ENCODE data around the gene MRPS6.

Gene MRPS6

DNA sequence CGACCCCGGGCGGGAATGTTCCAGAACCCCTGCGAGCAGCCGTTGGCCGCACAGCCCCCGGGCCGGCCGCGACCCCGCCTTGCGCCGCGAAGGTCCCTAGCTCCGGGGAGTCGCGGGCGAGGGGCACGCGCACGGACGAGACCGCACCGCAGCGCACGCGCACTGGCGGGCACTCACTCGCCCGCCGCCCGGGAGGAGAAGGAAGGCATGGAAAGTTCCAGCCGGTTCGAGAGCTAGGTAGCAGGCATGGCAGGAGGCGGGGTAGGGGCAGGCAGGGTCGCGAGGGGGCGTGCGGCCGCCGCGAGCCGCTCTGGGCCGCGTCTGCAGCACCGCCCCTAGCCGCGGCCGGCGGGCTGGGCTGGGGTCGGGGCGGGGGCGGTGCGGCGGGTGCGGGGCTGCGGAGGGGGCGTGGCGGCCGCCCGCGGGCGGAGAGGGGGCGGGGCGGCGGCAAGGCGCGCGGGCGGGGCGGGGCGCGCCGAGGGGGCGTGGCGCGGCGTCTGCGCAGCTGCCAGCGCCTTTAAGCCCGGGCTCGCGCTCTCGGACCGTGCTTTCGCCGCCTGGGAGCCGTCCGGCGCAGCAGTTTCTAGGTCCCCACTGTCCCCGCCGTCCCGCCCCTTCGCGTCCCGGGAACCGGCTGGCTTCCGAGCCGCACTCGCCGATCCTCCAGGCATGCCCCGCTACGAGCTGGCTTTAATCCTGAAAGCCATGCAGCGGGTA lies at the start of gene MRPS6, which contains the start of gene SLC5A3:
TSS of gene MRPS6 (plus strand) at position 547 of the 717 bp plus-strand sequence. CDS start at position 670, 123 bp downstream.
TSS of gene SLC5A3 (plus strand) at position 547 of the 717 bp plus-strand sequence. CDS start 21,621 bp downstream, outside the sequence.
- H3K9me3 ChIP-seq (ENCODE audit: severe bottlenecking), result no peaks in the 10 kb centered on the region
- peaks cover 13% of the 10 kb centered on the region for H3K4me1 ChIP-seq (ENCODE audit: insufficient read depth, poor library complexity, severe bottlenecking)
- peak within 1 kb of the TSS; percentile 55 for H3K27ac ChIP-seq (ENCODE audit: poor library complexity, severe bottlenecking)
- TF ChIP-seq, protein P1, sequence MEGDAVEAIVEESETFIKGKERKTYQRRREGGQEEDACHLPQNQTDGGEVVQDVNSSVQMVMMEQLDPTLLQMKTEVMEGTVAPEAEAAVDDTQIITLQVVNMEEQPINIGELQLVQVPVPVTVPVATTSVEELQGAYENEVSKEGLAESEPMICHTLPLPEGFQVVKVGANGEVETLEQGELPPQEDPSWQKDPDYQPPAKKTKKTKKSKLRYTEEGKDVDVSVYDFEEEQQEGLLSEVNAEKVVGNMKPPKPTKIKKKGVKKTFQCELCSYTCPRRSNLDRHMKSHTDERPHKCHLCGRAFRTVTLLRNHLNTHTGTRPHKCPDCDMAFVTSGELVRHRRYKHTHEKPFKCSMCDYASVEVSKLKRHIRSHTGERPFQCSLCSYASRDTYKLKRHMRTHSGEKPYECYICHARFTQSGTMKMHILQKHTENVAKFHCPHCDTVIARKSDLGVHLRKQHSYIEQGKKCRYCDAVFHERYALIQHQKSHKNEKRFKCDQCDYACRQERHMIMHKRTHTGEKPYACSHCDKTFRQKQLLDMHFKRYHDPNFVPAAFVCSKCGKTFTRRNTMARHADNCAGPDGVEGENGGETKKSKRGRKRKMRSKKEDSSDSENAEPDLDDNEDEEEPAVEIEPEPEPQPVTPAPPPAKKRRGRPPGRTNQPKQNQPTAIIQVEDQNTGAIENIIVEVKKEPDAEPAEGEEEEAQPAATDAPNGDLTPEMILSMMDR (IDR thresholded peaks at IDR 0.05; ENCODE audit: poor library complexity, severe bottlenecking), result no peak
- no peaks in the 10 kb centered on the region for H3K27me3 ChIP-seq (ENCODE audit: insufficient read depth, poor library complexity, severe bottlenecking)
- peak; percentile 78 for DNase-seq (ENCODE audit: low spot score)
- H3K36me3 ChIP-seq (ENCODE audit: low read depth), result peaks cover 13% of the 10 kb centered on the region
- peak within 1 kb of the TSS; percentile 75 for H3K4me3 ChIP-seq (ENCODE audit: severe bottlenecking)
- ATAC-seq (ENCODE audit: low read depth), result peak; percentile 78

DNA sequence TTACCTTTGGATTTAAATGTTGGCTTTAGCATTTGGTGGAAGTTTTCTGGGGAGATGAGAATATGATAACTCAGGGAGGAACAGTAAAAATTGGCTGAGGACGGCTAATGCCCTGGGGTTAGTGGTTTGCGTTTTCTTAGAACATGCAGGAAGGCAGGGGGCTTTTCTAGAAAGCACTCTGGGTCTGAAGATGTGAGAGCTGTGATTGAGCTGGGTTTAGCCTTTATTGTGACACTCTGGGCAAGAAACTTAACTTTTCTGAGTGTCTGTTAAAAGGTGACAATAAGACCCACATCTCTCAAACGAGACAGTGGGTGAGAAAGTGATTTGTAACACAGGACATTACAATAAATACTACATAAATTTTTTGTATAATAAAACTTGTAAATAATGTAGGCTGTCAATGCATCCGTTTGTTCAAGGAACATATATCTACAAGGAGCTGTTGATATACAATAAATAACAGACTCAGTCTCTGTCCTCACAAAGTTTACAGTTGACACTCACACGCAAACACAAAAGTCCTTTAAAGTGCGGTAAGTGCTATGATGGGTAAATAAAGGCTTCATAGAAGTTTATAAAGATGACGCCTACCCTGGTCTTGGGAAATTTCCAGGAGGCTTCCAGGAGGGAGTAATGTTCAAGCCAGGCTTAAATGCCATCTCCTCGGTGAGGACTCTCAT lies 49.5 kb upstream of the MRPS6 start:
- Histone ChIP-seq H3K4me3 (ENCODE audit: severe bottlenecking) (no peak overlapping the region), H3K27me3 (ENCODE audit: insufficient read depth, poor library complexity, severe bottlenecking) (no peaks in the 10 kb centered on the region), H3K36me3 (ENCODE audit: low read depth) (no peaks in the 10 kb centered on the region), H3K27ac (ENCODE audit: poor library complexity, severe bottlenecking) (no peak overlapping the region), H3K9me3 (ENCODE audit: severe bottlenecking) (no peaks in the 10 kb centered on the region), H3K4me1 (ENCODE audit: insufficient read depth, poor library complexity, severe bottlenecking) (no peaks in the 10 kb centered on the region)
- TF ChIP-seq, protein P1 (IDR thresholded peaks at IDR 0.05; ENCODE audit: poor library complexity, severe bottlenecking), result no peak
- no peak for ATAC-seq (ENCODE audit: low read depth)
- no peak for DNase-seq (ENCODE audit: low spot score)

DNA sequence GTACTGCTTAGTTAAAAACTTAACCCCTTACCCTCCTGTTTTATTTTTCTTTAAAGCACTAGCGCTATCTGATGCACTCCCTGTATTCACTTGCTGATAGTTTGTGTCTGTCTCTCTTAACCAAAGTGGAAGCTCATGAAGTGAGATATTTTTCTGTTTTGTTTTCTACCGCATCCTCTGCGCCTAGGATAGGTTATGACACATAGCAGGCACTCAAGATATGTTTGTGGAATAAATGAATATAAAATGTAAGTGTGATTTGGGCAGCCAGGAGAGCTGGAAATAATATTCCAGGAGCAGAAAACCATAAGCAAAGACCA lies 49.0 kb upstream of the MRPS6 start:
- ATAC-seq (ENCODE audit: low read depth), result no peak
- no peaks in the 10 kb centered on the region for H3K27me3 ChIP-seq (ENCODE audit: insufficient read depth, poor library complexity, severe bottlenecking)
- no peaks in the 10 kb centered on the region for H3K36me3 ChIP-seq (ENCODE audit: low read depth)
- no peaks in the 10 kb centered on the region for H3K4me1 ChIP-seq (ENCODE audit: insufficient read depth, poor library complexity, severe bottlenecking)
- DNase-seq (ENCODE audit: low spot score), result no peak
- H3K27ac ChIP-seq (ENCODE audit: poor library complexity, severe bottlenecking), result no peak overlapping the region
- no peak overlapping the region for H3K4me3 ChIP-seq (ENCODE audit: severe bottlenecking)
- TF ChIP-seq, protein P1 (IDR thresholded peaks at IDR 0.05; ENCODE audit: poor library complexity, severe bottlenecking), result no peak
- H3K9me3 ChIP-seq (ENCODE audit: severe bottlenecking), result no peaks in the 10 kb centered on the region

DNA sequence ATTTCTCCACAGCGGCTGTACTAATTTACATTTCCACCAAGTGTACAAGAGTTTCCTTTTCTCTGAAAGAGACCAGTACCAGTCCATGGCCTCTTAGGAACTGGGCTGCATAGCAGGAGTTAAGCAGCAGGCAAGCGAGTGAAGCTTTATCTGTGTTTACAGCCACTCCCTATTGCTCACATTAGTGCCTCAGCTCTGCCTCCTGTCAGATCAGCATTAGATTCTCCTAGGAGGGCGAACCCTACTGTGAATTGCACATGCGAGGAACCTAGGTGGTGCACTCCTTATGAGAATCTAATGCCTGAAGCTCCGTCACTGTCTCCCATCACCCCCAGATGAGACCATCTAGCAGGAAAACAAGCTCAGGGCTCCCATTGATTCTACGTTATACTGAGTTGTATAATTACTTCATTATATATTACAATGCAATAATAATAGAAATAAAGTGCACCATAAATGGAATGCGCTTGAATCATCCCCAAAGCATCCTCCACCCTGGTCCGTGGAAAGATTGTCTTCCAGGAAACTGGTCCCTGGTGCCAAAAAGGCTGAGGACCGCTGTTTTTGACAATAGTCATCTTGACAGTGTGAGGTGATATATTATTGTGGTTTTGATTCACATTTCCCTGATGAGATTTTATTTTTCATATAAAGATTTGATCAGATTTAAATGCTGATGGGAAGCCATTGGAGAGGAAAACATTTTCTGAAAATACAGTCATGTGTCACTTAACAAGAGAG lies 45.5 kb upstream of the MRPS6 start:
- Histone ChIP-seq H3K4me1 (ENCODE audit: insufficient read depth, poor library complexity, severe bottlenecking) (no peaks in the 10 kb centered on the region), H3K9me3 (ENCODE audit: severe bottlenecking) (no peaks in the 10 kb centered on the region), H3K4me3 (ENCODE audit: severe bottlenecking) (no peak overlapping the region), H3K27me3 (ENCODE audit: insufficient read depth, poor library complexity, severe bottlenecking) (no peaks in the 10 kb centered on the region), H3K36me3 (ENCODE audit: low read depth) (no peaks in the 10 kb centered on the region), H3K27ac (ENCODE audit: poor library complexity, severe bottlenecking) (no peak overlapping the region)
- TF ChIP-seq, protein P1 (IDR thresholded peaks at IDR 0.05; ENCODE audit: poor library complexity, severe bottlenecking), result no peak
- no peak for DNase-seq (ENCODE audit: low spot score)
- ATAC-seq (ENCODE audit: low read depth), result no peak

Measured in RWPE2 (cell line).